ENCODE data around the gene ASPRV1.

The ASPRV1 gene

GRCh38 chr2:69939722-69940121 is 21.7 kb downstream of the ASPRV1 start:
- DNase-seq: no peak

DNA sequence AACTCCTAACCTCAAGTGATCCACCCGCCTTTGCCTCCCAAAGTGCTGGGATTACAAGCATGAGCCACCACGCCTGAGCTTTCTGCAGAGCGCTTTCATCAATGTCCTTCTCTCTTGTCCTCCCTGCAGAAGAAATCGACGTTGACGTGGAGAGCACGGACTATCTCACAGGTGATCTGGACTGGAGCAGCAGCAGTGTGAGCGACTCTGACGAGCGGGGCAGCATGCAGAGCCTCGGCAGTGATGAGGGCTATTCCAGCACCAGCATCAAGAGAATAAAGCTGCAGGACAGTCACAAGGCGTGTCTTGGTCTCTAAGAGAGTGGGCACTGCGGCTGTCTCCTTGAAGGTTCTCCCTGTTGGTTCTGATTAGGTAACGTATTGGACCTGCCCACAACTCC is 23.5 kb downstream of the ASPRV1 start:
- DNase-seq: no peak

GRCh38 chr2:69936906-69937305 is 24.5 kb downstream of the ASPRV1 start:
- DNase-seq: peak; percentile 55

DNA sequence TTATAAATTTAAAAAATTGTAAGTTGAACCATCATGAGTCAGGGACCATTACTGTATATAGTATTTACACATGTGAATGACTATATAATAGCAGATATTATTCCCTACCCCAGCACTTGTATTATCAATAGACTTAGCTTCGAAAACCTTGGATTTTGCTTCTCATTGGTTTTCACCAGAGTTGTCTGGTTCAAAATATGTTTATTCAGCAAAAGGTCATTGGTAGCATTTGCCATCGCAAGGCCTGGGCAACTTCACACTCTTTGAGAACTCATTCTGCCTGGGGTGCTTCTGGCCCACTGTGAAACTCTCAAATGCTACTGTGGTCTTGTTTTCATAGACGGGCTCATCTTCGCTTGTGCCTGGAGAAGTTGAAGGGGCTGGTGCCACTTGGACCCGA is 26.4 kb downstream of the ASPRV1 start:
- no peak for DNase-seq

- no peak for DNase-seq
Measured at GRCh38 chr2:69934614-69934908, 26.9 kb downstream of the ASPRV1 start.

- DNase-seq: peak; percentile 88
Measured at GRCh38 chr2:69933839-69934613, 27.4 kb downstream of the ASPRV1 start.

DNA sequence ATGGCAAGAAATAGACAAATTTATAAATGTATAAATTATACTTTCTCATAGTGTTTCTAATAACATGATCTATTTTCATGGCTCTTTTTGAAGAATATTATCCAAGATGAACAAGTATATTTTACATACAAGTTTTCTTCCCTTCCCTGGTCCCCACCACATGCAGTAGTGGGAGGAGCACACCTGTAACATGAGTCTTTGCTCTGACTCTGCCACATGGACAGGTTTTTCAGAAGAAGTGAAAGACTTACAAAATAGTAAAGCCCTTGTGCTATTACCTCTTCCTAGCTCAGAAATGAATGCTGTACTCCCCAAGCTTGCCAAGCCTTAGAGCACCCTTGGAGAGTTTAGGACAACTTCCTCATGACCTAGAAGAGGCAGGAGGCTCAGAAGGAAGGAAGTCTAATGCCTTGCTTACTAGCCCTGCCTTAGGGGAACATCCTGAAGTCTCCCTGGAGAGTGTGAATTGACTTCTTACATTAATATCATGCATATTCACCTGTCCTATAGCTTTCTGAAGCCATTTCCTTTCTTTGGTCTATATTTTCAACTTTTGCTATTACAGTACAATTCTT is 28.1 kb downstream of the ASPRV1 start:
- DNase-seq: no peak

- DNase-seq: no peak
Measured at GRCh38 chr2:69932596-69932922, 28.9 kb downstream of the ASPRV1 start.

DNA sequence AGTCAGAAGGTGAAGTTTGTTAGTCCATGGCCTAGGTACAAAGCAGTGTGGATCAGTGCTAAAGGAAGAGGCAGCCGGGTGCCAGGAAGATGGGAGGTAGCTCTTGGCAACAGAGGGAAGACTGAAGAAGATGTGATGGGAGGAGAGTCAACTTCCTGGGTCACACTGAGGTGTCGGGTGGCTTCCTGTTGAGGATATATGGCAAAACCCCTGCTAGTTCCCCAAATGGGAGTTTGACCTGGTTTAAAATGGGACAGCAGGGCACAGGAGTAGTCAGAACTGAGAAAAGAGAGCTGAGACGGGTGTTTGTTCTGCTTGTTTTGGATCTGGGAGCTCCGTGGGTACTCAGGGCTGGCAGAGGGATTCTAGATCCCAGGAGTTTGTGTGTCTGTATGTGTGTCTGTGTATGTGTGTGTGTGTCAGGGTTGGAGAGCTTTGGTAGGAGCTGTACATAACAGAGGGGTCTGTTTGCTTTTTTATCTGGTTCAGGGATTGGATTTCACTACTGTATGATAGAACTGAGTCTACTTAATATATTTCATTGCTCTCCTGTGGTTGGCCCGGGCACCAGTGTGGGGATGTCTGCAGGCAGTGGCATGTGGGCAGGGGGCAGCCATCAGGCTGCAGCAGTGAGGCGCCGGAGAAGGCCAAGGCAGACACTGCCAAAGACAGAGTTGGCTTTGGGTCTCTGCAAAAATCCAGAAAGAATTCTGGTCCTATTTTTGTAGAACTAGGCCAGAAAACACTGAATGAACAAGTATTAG is 29.4 kb downstream of the ASPRV1 start:
- no peak for DNase-seq

DNA sequence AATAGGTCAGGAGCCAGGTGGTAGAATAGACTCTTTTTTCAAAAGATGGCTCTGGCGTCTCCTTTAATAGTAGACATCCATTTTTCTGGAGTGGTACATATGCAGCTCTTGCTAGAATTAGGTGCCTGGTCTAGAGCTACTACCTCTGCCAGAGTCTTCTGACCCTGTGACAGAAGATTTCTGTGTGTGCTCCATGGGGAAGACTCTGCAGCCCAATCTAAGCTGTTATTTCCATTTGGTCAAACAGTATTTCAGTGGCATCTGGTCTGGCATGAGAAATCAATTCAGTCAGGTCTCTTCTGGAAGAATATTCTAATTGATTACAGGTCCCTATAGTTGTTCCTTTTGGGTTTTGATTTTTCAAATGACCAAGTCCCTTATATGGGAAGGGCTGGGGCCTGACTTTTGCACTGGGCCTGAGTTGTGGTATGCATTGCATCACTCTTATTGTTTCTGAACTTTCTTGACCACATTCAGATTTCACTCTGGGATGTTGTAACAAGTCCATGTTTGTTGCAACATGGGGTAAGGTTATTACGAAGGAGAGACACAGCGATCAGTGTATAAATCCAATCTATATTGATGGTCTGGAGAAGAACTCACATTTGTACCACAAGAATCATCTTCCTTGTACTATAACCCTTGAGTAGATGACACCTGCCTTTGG is 34.4 kb downstream of the ASPRV1 start:
- DNase-seq: no peak

DNA sequence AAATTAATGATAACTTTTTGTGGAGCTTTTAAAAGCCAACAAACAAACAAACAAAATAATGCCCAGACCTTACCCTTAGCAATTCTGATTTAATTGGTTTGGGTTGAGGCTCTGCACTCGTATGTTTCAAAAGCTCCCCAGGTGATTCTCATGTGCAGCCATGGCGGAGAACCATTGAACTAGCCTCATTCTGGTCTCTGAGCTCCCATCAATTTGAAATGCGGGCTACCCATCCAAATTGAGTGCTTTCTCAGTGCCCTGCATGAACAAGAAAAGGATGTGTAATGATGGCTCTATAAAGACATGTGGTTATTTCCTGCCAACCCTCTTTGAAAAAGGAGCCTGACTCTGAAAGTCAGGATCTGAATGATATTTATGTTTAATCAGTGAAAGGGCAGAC is 38.3 kb downstream of the ASPRV1 start:
- no peak for DNase-seq

DNA sequence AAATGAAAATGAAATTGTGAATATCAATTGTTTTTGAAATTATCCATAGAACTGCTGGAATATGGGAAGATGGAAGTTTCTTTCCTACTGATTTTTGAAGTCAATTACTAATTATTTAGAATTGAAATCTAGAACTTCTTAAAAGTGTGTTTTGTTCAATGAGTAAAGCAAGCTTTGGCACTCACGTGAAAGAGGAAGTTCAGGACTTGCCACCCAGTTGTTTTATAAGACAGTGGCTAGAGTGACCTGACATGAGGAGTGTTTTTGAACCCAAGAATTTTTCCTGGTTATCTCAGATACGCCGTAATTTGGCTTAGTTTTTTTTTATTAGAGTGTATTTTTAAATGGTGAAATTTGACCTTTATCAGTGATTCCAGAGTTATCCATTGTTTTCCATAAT is 43.0 kb downstream of the ASPRV1 start:
- DNase-seq: no peak

DNA sequence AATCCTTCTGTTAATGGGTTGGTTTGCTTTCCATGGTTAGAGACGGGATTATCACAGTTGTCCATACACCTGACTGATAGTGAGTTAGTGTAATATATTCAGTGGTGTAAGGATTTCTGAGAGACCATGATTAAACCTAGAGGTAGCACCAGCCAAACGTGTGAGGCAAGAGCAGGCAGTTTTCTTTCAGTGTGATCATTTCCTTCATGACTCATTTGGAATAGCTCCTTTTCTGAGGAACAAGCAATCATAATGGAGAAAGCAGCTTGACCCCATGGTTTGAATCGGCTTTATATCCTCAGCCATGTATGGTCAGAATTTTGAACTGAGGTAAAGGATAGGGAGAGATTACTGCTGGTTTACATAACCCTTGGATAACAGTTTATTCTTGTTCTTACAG is 43.6 kb downstream of the ASPRV1 start:
- peak; percentile 77 for DNase-seq

- DNase-seq: no peak
Measured at GRCh38 chr2:69916106-69916505, 45.3 kb downstream of the ASPRV1 start.

DNA sequence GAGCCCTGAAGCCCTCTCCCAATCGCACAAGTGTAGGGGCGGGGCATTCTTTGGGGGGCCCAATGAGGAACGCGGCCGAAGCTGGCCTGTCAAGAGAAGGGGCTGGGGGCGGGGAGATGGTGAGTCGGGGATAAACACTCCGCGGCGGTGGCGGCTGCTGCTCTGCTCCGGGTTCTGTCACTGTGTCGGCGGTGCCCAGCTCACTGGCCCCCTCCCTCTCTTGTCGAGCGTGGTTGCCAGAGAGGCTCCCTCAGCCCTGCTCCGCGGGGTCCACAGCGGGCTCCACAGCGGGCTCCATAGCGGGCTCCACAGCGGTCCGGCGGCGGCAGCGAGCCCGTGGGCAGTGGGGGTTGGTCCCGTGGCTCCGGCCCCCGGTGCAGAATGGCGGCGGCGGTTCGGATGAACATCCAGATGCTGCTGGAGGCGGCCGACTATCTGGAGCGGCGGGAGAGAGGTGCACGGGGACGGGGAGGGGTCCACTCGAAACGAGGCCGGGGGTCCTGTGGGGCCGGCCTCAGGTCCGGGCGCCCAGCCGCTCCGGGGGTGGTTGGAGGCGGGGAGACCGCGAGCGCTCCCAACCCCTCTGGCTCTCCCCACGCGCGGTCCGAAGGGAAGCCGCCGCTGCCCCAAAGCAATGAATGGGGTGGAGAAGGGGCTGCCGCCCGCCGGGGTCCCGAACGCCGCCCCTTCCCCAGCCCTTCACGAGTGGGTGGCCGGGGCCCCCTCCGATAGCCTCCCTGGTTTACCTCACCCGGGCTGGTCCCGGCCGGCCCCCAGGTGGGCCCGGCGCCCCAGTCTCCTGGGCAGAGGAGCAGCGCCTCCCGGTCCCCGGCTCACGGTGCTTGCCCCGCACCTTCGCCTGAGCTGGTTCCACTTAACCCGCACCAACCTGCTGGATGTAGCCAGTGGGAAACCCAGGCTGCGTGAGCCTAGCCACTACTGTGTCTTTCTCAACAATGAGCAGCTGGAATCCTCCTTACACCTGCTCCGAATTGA is 46.2 kb downstream of the ASPRV1 start, which contains the start of gene MXD1:
MXD1 (plus strand) TSS at position 160 of the 996 bp plus-strand sequence; CDS start at position 382, 222 bp downstream.
- no peak for DNase-seq

DNA sequence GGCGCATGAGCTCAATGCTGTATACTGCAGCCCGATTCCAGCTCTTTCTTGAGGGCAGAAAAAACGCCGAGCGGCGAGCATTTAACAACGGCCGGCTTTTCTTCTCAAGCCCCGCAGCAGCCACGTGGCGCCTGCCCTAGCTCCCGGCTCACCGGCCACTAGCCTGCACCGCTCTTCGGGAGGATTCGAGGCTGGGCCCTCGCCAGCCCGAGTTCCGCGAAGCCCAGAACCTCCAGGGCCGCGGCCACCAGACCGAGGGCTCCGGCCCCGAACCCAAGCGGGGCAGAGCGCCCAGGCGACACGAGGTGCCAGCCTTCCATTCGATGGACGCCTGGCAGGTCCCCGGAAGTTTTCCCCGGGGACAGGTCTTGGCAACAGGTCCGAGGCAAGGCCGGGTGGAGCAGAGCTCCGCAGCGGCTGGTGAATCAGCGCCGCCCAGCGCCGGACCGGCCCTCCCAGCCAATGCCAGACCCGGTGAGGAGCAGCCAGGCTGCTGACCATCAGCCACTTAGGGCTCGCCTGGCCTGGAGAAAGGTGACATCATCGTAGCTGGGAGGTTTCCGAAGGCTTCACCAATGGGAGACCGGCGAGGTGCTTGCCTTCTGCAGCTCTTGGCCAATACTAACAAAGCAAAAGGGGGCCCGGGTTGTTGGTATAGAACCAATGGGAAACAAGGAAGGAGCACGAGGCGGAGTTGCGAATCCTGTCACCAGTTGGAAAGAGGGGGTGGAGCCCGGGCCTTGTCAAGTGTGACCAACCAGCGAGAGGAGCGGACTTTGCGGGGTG is 47.1 kb downstream of the ASPRV1 start:
- peak; percentile 100 for DNase-seq

- peak; percentile 65 for DNase-seq
Measured at GRCh38 chr2:69911985-69912563, 49.4 kb downstream of the ASPRV1 start.
